B cell (primary cell): ENCODE data around the gene PNRC2. TPM values are rescaled to one million over a fixed set of nuclear protein-coding genes. Genes with fewer than 3 reads are reported as not detected.

ENCODE experiments used
- ATAC-seq: fragments of 200-7000 bp; cut with Tn5 transposase; one replicate; pipeline ENCODE4 v1.10.0; 2021; ENCODE audit warnings: low read depth, mild to moderate bottlenecking, moderate number of reproducible peaks, moderate library complexity
- CTCF ChIA-PET: fragments of 350-600 bp; sonication (Branson Sonifier 250); formaldehyde crosslinking; loops from one replicate; lab custom pipeline; 2021; ENCODE audit warnings: antibody characterized with exemption, inconsistent platforms; lab: Charles Lee
- POLR2A ChIA-PET: fragments of 350-600 bp; sonication (Branson Sonifier 250); formaldehyde crosslinking; loops from one replicate; lab custom pipeline; 2021; ENCODE audit warnings: antibody characterized with exemption; lab: Charles Lee
- DNase-seq: peaks from one replicate; pipeline ENCODE4 v3.0.0; 2013
- H2AFZ ChIP-seq: 2 replicates; pipeline ENCODE4 v1.6.1; 2012; ENCODE audit warnings: mild to moderate bottlenecking, low read depth, low read length; ENCODE audit not compliant: insufficient read depth, poor library complexity, severe bottlenecking
- H3K27ac ChIP-seq, 2 donors: 1 replicate in 1 of 2; 2 replicates in 1 of 2; pipeline ENCODE4 v1.5.1; 2012 to 2013; ENCODE audit warnings: low read length in 2 of 2, mild to moderate bottlenecking in 2 of 2, moderate library complexity in 1 of 2
- H3K27me3 ChIP-seq, 4 experiments: fragments of 200-600 bp in 1 of 4; sonication (generic) in 1 of 4; replicated peaks in 1 of 4; 1 replicate in 2 of 4; 2 replicates in 2 of 4; pipeline versions ENCODE4 v1.6.1 to v1.7.0; 2013 to 2016; ENCODE audit warnings: low read length in 3 of 4, mild to moderate bottlenecking in 2 of 4, mixed read lengths in 1 of 4, moderate library complexity in 1 of 4; ENCODE audit not compliant: insufficient read depth in 4 of 4, control insufficient read depth in 3 of 4; ENCODE audit errors: control extremely low read depth in 1 of 4
- H3K36me3 ChIP-seq, 2 experiments: replicated peaks in 1 of 2; 1 replicate in 1 of 2; 2 replicates in 1 of 2; pipeline versions ENCODE4 v1.6.1 to v1.7.1; 2013; ENCODE audit warnings: low read length in 1 of 2; ENCODE audit not compliant: insufficient read depth in 2 of 2, control insufficient read depth in 1 of 2; ENCODE audit errors: control extremely low read depth in 1 of 2, extremely low read depth in 1 of 2
- H3K4me1 ChIP-seq, 2 donors: fragments of 200-600 bp in 1 of 2; sonication (generic) in 1 of 2; 1 replicate in 1 of 2; 2 replicates in 1 of 2; pipeline versions ENCODE4 v1.5.1 to v1.6.1; 2013 to 2017; ENCODE audit warnings: low read length in 2 of 2; ENCODE audit not compliant: control insufficient read depth in 2 of 2, insufficient read depth in 2 of 2
- H3K4me2 ChIP-seq: replicated peaks from 2 replicates; pipeline ENCODE3; 2012; ENCODE audit warnings: mild to moderate bottlenecking, low read depth, low read length; ENCODE audit not compliant: poor library complexity, severe bottlenecking
- H3K4me3 ChIP-seq, 5 experiments: fragments of 200-600 bp in 1 of 5; sonication (generic) in 1 of 5; 1 replicate in 3 of 5; 2 replicates in 2 of 5; pipeline versions ENCODE4 v1.5.1 to v1.7.0; 2011 to 2016; ENCODE audit warnings: low read length in 4 of 5, mild to moderate bottlenecking in 4 of 5, low read depth in 2 of 5, control low read depth in 1 of 5, moderate library complexity in 1 of 5; ENCODE audit not compliant: insufficient read depth in 1 of 5; ENCODE audit errors: control extremely low read depth in 1 of 5, extremely low read depth in 1 of 5
- H3K79me2 ChIP-seq: fragments of 200-600 bp; sonication (generic); one replicate; pipeline ENCODE4 v1.6.0; 2016; ENCODE audit warnings: low read length; ENCODE audit not compliant: control insufficient read depth, insufficient read depth
- H3K9ac ChIP-seq: fragments of 200-600 bp; sonication (generic); 2 replicates; pipeline ENCODE4 v1.6.1; 2017; ENCODE audit warnings: mild to moderate bottlenecking, low read length, moderate library complexity
- H3K9me3 ChIP-seq, 3 donors: one replicate each; pipeline versions ENCODE4 v1.6.1 to v1.7.1; 2013; ENCODE audit warnings: low read length in 2 of 3; ENCODE audit not compliant: control insufficient read depth in 2 of 3, insufficient read depth in 1 of 3; ENCODE audit errors: control extremely low read depth in 1 of 3
- H4K20me1 ChIP-seq: 2 replicates; pipeline ENCODE4 v1.6.0; 2012; ENCODE audit warnings: mild to moderate bottlenecking, low read length; ENCODE audit not compliant: insufficient read depth, control insufficient read depth, poor library complexity, severe bottlenecking
- H3K27ac Mint-ChIP-seq: one replicate; pipeline ENCODE4 v1.8.0; 2021; ENCODE audit warnings: mixed read lengths
- H3K27me3 Mint-ChIP-seq: one replicate; pipeline ENCODE4 v1.8.0; 2021; ENCODE audit warnings: mixed read lengths
- H3K4me1 Mint-ChIP-seq: one replicate; pipeline ENCODE4 v1.8.0; 2021; ENCODE audit warnings: mixed read lengths
- H3K4me3 Mint-ChIP-seq: one replicate; pipeline ENCODE4 v1.8.0; 2021; ENCODE audit warnings: mixed read lengths
- H3K9me3 Mint-ChIP-seq: one replicate; pipeline ENCODE4 v1.8.0; 2022; ENCODE audit warnings: mixed read lengths; ENCODE audit not compliant: insufficient read depth
- CTCF ChIP-seq: fragments of 200-600 bp; IDR thresholded peaks from one replicate; pipeline ENCODE4 v1.8.0; 2022; ENCODE audit warnings: antibody characterized with exemption, mild to moderate bottlenecking
- EZH2 ChIP-seq: IDR thresholded peaks from 2 replicates; pipeline ENCODE4 v1.6.1; 2012; ENCODE audit warnings: borderline replicate concordance, low read depth, mild to moderate bottlenecking, moderate library complexity, low read length; ENCODE audit not compliant: insufficient read depth, poor library complexity, severe bottlenecking
- WGBS: methylation state at CpG from one replicate; pipeline ENCODE4 v1.1.5; 2013; ENCODE audit warnings: missing lambda C conversion rate; ENCODE audit not compliant: insufficient coverage; 5-methylcytosine and 5-hydroxymethylcytosine counted together
- intact Hi-C: fragments of 100-400 bp; cut with micrococcal nuclease; formaldehyde crosslinking; loops from one replicate; pipeline ENCODE4 v1.10.0; 2022
- polyA plus RNA-seq: library from polyadenylated mRNA; depleted of rRNA; stranded (reverse); fragments of >200 nt; gene quantifications from 2 replicates; pipeline ENCODE4 v1.2.3, GENCODE V29; 2012
- total RNA-seq, 2 donors: library from RNA; stranded (reverse); fragments of 120-200 nt in 1 of 2; gene quantifications; 1 replicate in 1 of 2; 2 replicates in 1 of 2; pipeline versions ENCODE4 v1.2.3 to v1.2.4, GENCODE V29; 2013 to 2022

Gene PNRC2
- total and polyA plus RNA-seq, 2 donors (not counting 1 experiment from before 2014, with no cell fraction given) = 89.8 to 174 TPM

- TF ChIP-seq EZH2 (no peak), CTCF (no peak)
- ChIA-PET CTCF (interaction anchor here (0.9 to 1.7 kb wide), 2 partner anchors 9 to 115 kb away, joined by 5 read pairs; no protein-coding TSS in a partner anchor), POLR2A (no interaction called here)
- H3K9ac ChIP-seq = no peak overlapping the region
- intact Hi-C loops = no loop called here
- Mint-ChIP-seq H3K4me1 (peaks cover 13% of the 10 kb centered on the region), H3K4me3 (no peak overlapping the region), H3K27me3 (no peaks in the 10 kb centered on the region), H3K27ac (no peak overlapping the region), H3K9me3 (no peaks in the 10 kb centered on the region)
- DNase-seq = no peak
- H3K27ac ChIP-seq = no peak overlapping the region
- no CpG with 5 or more reads among the region's 3 CpGs for WGBS
- H3K4me1 ChIP-seq = peaks cover 6 to 12% of the 10 kb centered on the region in 2 donors
- H3K4me2 ChIP-seq = no peak overlapping the region
- H3K4me3 ChIP-seq = no peak overlapping the region
- no peaks in the 10 kb centered on the region for H3K27me3 ChIP-seq
- H3K79me2 ChIP-seq = no peaks in the 10 kb centered on the region
- no peaks in the 10 kb centered on the region for H4K20me1 ChIP-seq
- no peak overlapping the region for H2AFZ ChIP-seq
- no peaks in the 10 kb centered on the region for H3K36me3 ChIP-seq
- no peaks in the 10 kb centered on the region for H3K9me3 ChIP-seq
- ATAC-seq = no peak
These were observed 34.3 kb upstream of the PNRC2 start for GRCh38 chr1:23925279-23925678.

- H3K36me3 ChIP-seq = no peaks in the 10 kb centered on the region
- no peak overlapping the region for H3K4me2 ChIP-seq
- 93% methylated on average over 1 of the region's 1 CpG for WGBS
- Mint-ChIP-seq H3K4me1 (peaks cover 23% of the 10 kb centered on the region), H3K4me3 (no peak overlapping the region), H3K9me3 (no peaks in the 10 kb centered on the region), H3K27ac (no peak overlapping the region), H3K27me3 (no peaks in the 10 kb centered on the region)
- intact Hi-C loops = no loop called here
- H4K20me1 ChIP-seq = no peaks in the 10 kb centered on the region
- CTCF ChIA-PET = interaction anchor here (1.8 to 6.3 kb wide), 2 partner anchors 10 to 14 kb away, joined by 5 to 55 read pairs; partner anchors contain the start of gene CNR2
- H3K9me3 ChIP-seq = no peaks in the 10 kb centered on the region
- TF ChIP-seq EZH2 = no peak
- no peak for TF ChIP-seq CTCF
- ATAC-seq (no peak), DNase-seq (no peak)
- no peak overlapping the region for H3K4me3 ChIP-seq
- no peak overlapping the region for H3K9ac ChIP-seq
- H3K4me1 ChIP-seq = peaks cover 17 to 22% of the 10 kb centered on the region in 2 donors
- no peaks in the 10 kb centered on the region for H3K79me2 ChIP-seq
- H3K27ac ChIP-seq = no peak overlapping the region
- H2AFZ ChIP-seq = no peak overlapping the region
- no peaks in the 10 kb centered on the region for H3K27me3 ChIP-seq
- POLR2A ChIA-PET = interaction anchor here (0.6 kb wide), 2 partner anchors 12 to 25 kb away, joined by 3 to 4 read pairs; no protein-coding TSS in a partner anchor
These were observed 32.5 kb upstream of the PNRC2 start for GRCh38 chr1:23927097-23927496.
